Measurements from ENCODE around the gene TMEM218.

The TMEM218 gene

GRCh38 chr11:125153837-125154236 is 42.4 kb upstream of the TMEM218 start:
- no peak for ATAC-seq
- TF ChIP-seq ZFP3 (CRISPR knock-in tag; IDR thresholded peaks at IDR 0.05) (no peak), TCF4 (CRISPR knock-in tag; IDR thresholded peaks at IDR 0.05; ENCODE audit: borderline replicate concordance) (no peak), ZFP30 (CRISPR knock-in tag; IDR thresholded peaks at IDR 0.05) (no peak), RARB (CRISPR knock-in tag; IDR thresholded peaks at IDR 0.05) (no peak), BACH2 (CRISPR knock-in tag; IDR thresholded peaks at IDR 0.05; ENCODE audit: borderline replicate concordance) (no peak), ARNTL (CRISPR knock-in tag; IDR thresholded peaks at IDR 0.05; ENCODE audit: borderline replicate concordance, low read depth) (no peak)

- TF ChIP-seq TSHZ2 (CRISPR knock-in tag; IDR thresholded peaks at IDR 0.05) (no peak), ZNF70 (CRISPR knock-in tag; IDR thresholded peaks at IDR 0.05) (no peak), ZFP30 (CRISPR knock-in tag; IDR thresholded peaks at IDR 0.05) (no peak), ARNTL (CRISPR knock-in tag; IDR thresholded peaks at IDR 0.05; ENCODE audit: borderline replicate concordance, low read depth) (no peak), ZC3H10 (CRISPR knock-in tag; IDR thresholded peaks at IDR 0.05) (no peak), GLIS3 (CRISPR knock-in tag; IDR thresholded peaks at IDR 0.05) (no peak), CREB5 (CRISPR knock-in tag; IDR thresholded peaks at IDR 0.05; ENCODE audit: low read depth) (no peak), SNAI2 (CRISPR knock-in tag; IDR thresholded peaks at IDR 0.05) (no peak), PATZ1 (CRISPR knock-in tag; IDR thresholded peaks at IDR 0.05; ENCODE audit: borderline replicate concordance) (no peak), ISL1 (CRISPR knock-in tag; IDR thresholded peaks at IDR 0.05) (no peak), TCF4 (CRISPR knock-in tag; IDR thresholded peaks at IDR 0.05; ENCODE audit: borderline replicate concordance) (no peak), ESRRG (CRISPR knock-in tag; IDR thresholded peaks at IDR 0.05) (no peak), CSDC2 (CRISPR knock-in tag; IDR thresholded peaks at IDR 0.05) (no peak), TOX (CRISPR knock-in tag; IDR thresholded peaks at IDR 0.05; ENCODE audit: borderline replicate concordance) (no peak), ZNF565 (CRISPR knock-in tag; conservative IDR thresholded peaks at IDR 0.05; ENCODE audit: low read depth) (no peak), PPARA (CRISPR knock-in tag; IDR thresholded peaks at IDR 0.05; ENCODE audit: borderline replicate concordance) (no peak), CSRNP3 (CRISPR knock-in tag; IDR thresholded peaks at IDR 0.05) (no peak), POU6F1 (CRISPR knock-in tag; IDR thresholded peaks at IDR 0.05; ENCODE audit: borderline replicate concordance, low read depth) (no peak), ZNF8 (CRISPR knock-in tag; IDR thresholded peaks at IDR 0.05) (no peak), ZFP3 (CRISPR knock-in tag; IDR thresholded peaks at IDR 0.05) (no peak)
- ATAC-seq, result no peak; the same call in 2 of the 3 replicates
These were observed 37.3 kb upstream of the TMEM218 start for GRCh38 chr11:125148743-125149142.

- ATAC-seq, result no peak
- no peak for TF ChIP-seq CSDC2 (CRISPR knock-in tag; IDR thresholded peaks at IDR 0.05)
- TF ChIP-seq ZFP30 (CRISPR knock-in tag; IDR thresholded peaks at IDR 0.05), result no peak
- TF ChIP-seq BACH2 (CRISPR knock-in tag; IDR thresholded peaks at IDR 0.05; ENCODE audit: borderline replicate concordance), result no peak
- no peak for TF ChIP-seq ISL1 (CRISPR knock-in tag; IDR thresholded peaks at IDR 0.05)
- no peak for TF ChIP-seq RARB (CRISPR knock-in tag; IDR thresholded peaks at IDR 0.05)
- no peak for TF ChIP-seq TOX (CRISPR knock-in tag; IDR thresholded peaks at IDR 0.05; ENCODE audit: borderline replicate concordance)
These were observed 36.6 kb upstream of the TMEM218 start for GRCh38 chr11:125148011-125148410.

Data from SK-N-SH treated with all-trans-retinoic acid at 6 μM for 48 hours (cell line).